Gastroesophageal sphincter (tissue), 4 donors: ENCODE measurements around the gene PTPRD. TPM values are rescaled to one million over a fixed set of nuclear protein-coding genes. Genes with fewer than 3 reads are reported as not detected.

ENCODE experiments used
- ATAC-seq: fragments of 150-250 bp; one replicate; pipeline ENCODE4 v1.9.1; 2016; ENCODE audit warnings: mild to moderate bottlenecking, moderate library complexity
- H3K27ac ChIP-seq, 4 donors: fragments of 200-600 bp; sonication (generic) in 3 of 4; 1 replicate in 3 of 4; 2 replicates in 1 of 4; pipeline ENCODE4 v1.5.1; 2016 to 2019
- H3K27me3 ChIP-seq: fragments of 200-600 bp; sonication (generic); one replicate; pipeline ENCODE4 v1.5.1; 2019
- H3K36me3 ChIP-seq, 2 donors: fragments of 200-600 bp; sonication (generic); one replicate each; pipeline ENCODE4 v1.5.1; 2019; ENCODE audit warnings: control low read depth in 1 of 2
- H3K4me1 ChIP-seq, 3 donors: fragments of 200-600 bp; sonication (generic); 1 replicate in 2 of 3; 2 replicates in 1 of 3; pipeline ENCODE4 v1.5.1; 2016 to 2019; ENCODE audit warnings: control low read depth in 2 of 3
- H3K4me3 ChIP-seq, 2 donors: fragments of 200-600 bp; sonication (generic); one replicate each; pipeline ENCODE4 v1.5.1; 2019; ENCODE audit warnings: mild to moderate bottlenecking in 1 of 2, moderate library complexity in 1 of 2
- H3K9me3 ChIP-seq, 3 donors: fragments of 200-600 bp; sonication (generic); one replicate each; pipeline ENCODE4 v1.5.1; 2017 to 2019; ENCODE audit warnings: control low read depth in 2 of 3
- EP300 ChIP-seq: sonication (generic); formaldehyde crosslinking; IDR thresholded peaks from one replicate; pipeline ENCODE4 v1.6.1; 2017; ENCODE audit warnings: antibody characterized with exemption, mild to moderate bottlenecking
- POLR2A ChIP-seq, 2 donors: fragments of 450-650 bp; IDR thresholded peaks; one replicate each; pipeline ENCODE4 v1.6.1; 2017; ENCODE audit warnings: antibody characterized with exemption in 2 of 2, mild to moderate bottlenecking in 2 of 2, moderate library complexity in 1 of 2
- POLR2AphosphoS5 ChIP-seq: sonication (generic); formaldehyde crosslinking; IDR thresholded peaks from one replicate; pipeline ENCODE4 v1.6.1; 2017; ENCODE audit warnings: antibody characterized with exemption
- WGBS, 2 donors: methylation state at CpG; one replicate each; pipeline ENCODE4 v1.1.5; 2018; ENCODE audit warnings: low coverage in 1 of 2; 5-methylcytosine and 5-hydroxymethylcytosine counted together
- total RNA-seq, 4 donors: library from RNA; depleted of rRNA; stranded (reverse); fragments of >200 nt; gene quantifications; one replicate each; pipeline ENCODE4 v1.1.0, GENCODE V29; 2016
- TF ChIP-seq, protein P1 (sequence below), 4 experiments: fragments of 200-600 bp in 2 of 4; fragments of 450-650 bp in 2 of 4; sonication (generic) in 1 of 4; IDR thresholded peaks; one replicate each; pipeline ENCODE4 v1.5.1; 2017 to 2019; ENCODE audit warnings: antibody characterized with exemption in 4 of 4, mild to moderate bottlenecking in 2 of 4, moderate library complexity in 2 of 4

The PTPRD gene
- total RNA-seq, 4 donors from 2014 or later = 3.5 to 53.9 (median 15.8) TPM

DNA sequence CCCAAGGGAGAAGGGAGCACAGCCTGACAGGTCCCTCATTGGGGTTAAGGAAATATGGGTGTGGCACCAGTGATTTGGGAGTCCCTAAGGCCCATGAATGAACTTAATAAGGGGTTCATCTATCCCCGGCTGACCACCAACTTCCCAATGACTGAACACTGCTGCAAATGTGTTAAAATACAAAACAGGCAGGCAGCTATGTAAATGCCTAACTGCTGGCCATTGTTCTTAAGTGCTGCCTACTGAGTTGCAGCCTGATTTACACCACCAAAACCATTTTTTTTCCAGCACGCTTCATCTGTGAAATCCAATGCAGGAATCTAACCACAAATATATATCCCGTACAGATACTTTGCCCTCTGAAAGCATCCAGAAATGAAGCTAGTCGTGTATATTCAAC lies 478.5 kb downstream of the PTPRD start:
- no peak for TF ChIP-seq EP300
- TF ChIP-seq, protein P1, sequence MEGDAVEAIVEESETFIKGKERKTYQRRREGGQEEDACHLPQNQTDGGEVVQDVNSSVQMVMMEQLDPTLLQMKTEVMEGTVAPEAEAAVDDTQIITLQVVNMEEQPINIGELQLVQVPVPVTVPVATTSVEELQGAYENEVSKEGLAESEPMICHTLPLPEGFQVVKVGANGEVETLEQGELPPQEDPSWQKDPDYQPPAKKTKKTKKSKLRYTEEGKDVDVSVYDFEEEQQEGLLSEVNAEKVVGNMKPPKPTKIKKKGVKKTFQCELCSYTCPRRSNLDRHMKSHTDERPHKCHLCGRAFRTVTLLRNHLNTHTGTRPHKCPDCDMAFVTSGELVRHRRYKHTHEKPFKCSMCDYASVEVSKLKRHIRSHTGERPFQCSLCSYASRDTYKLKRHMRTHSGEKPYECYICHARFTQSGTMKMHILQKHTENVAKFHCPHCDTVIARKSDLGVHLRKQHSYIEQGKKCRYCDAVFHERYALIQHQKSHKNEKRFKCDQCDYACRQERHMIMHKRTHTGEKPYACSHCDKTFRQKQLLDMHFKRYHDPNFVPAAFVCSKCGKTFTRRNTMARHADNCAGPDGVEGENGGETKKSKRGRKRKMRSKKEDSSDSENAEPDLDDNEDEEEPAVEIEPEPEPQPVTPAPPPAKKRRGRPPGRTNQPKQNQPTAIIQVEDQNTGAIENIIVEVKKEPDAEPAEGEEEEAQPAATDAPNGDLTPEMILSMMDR (IDR thresholded peaks at IDR 0.05) = no peak
- TF ChIP-seq POLR2A (IDR thresholded peaks at IDR 0.05) = no peak
- no peak for TF ChIP-seq POLR2AphosphoS5
- Histone ChIP-seq H3K27me3 (no peaks in the 10 kb centered on the region), H3K27ac (no peak overlapping the region), H3K4me3 (no peak overlapping the region), H3K36me3 (no peaks in the 10 kb centered on the region), H3K4me1 (no peaks in the 10 kb centered on the region), H3K9me3 (no peaks in the 10 kb centered on the region)
- no peak for ATAC-seq
- 83 to 89% methylated on average over 3 to 4 of the region's 4 CpGs for WGBS, 2 donors

GRCh38 chr9:10130061-10130675 lies 482.6 kb downstream of the PTPRD start:
- no peaks in the 10 kb centered on the region for H3K36me3 ChIP-seq
- WGBS, 2 donors = 48 to 56% methylated on average over 2 of the region's 2 CpGs
- H3K9me3 ChIP-seq = no peaks in the 10 kb centered on the region
- H3K27ac ChIP-seq = no peak overlapping the region
- ATAC-seq = no peak
- no peaks in the 10 kb centered on the region for H3K4me1 ChIP-seq
- H3K27me3 ChIP-seq = no peaks in the 10 kb centered on the region
- TF ChIP-seq, protein P1 (IDR thresholded peaks at IDR 0.05) = no peak
- TF ChIP-seq POLR2A (IDR thresholded peaks at IDR 0.05) = no peak
- no peak for TF ChIP-seq POLR2AphosphoS5
- TF ChIP-seq EP300 = no peak
- H3K4me3 ChIP-seq = no peak overlapping the region

- H3K4me3 ChIP-seq = no peak overlapping the region
- H3K4me1 ChIP-seq = no peaks in the 10 kb centered on the region
- WGBS, 2 donors = 92 to 100% methylated on average over 1 of the region's 1 CpG
- ATAC-seq = no peak
- TF ChIP-seq, protein P1 (IDR thresholded peaks at IDR 0.05) = no peak
- no peak for TF ChIP-seq EP300
- TF ChIP-seq POLR2A (IDR thresholded peaks at IDR 0.05) = no peak
- H3K9me3 ChIP-seq = no peaks in the 10 kb centered on the region
- no peak overlapping the region for H3K27ac ChIP-seq
- no peaks in the 10 kb centered on the region for H3K36me3 ChIP-seq
- H3K27me3 ChIP-seq = no peaks in the 10 kb centered on the region
Observed at GRCh38 chr9:10127867-10128266, 484.9 kb downstream of the PTPRD start.

- no peak overlapping the region for H3K4me3 ChIP-seq
- 45 to 47% methylated on average over 4 of the region's 4 CpGs for WGBS, 2 donors
- no peaks in the 10 kb centered on the region for H3K4me1 ChIP-seq
- no peaks in the 10 kb centered on the region for H3K27me3 ChIP-seq
- H3K27ac ChIP-seq = no peak overlapping the region
- ATAC-seq = no peak
- H3K9me3 ChIP-seq = no peaks in the 10 kb centered on the region
- H3K36me3 ChIP-seq = no peaks in the 10 kb centered on the region
- TF ChIP-seq POLR2AphosphoS5 (no peak), POLR2A (IDR thresholded peaks at IDR 0.05) (no peak), EP300 (no peak)
- TF ChIP-seq, protein P1 (IDR thresholded peaks at IDR 0.05) = no peak
Observed at GRCh38 chr9:10112798-10113197, 500.0 kb downstream of the PTPRD start.

DNA sequence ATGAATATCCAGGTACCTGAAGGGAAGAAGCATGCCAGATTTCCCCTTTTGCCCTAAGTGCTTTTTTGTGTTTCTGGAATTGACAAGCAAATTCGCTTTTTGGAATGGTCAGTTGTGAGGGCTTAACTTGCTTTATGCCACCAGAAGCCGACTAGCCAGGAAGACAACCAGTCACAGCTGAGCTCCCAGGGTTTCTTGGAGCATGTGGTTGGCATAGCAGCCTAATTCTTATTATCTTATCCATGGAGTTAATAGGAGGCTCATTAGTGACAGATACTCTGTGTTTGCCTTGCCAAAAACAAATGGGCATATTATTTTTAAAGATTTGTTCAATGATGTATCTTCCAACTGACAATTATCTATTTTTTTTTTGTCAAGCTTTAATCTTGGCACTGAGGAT lies 500.7 kb downstream of the PTPRD start:
- Histone ChIP-seq H3K4me1 (no peaks in the 10 kb centered on the region), H3K27ac (no peak overlapping the region), H3K9me3 (no peaks in the 10 kb centered on the region), H3K36me3 (no peaks in the 10 kb centered on the region), H3K4me3 (no peak overlapping the region), H3K27me3 (no peaks in the 10 kb centered on the region)
- 86% methylated on average over 2 of the region's 2 CpGs; no CpG with 5 or more reads in 1 of the 2 donors for WGBS, 2 donors
- TF ChIP-seq, protein P1 (IDR thresholded peaks at IDR 0.05) = no peak
- TF ChIP-seq EP300 = no peak
- TF ChIP-seq POLR2AphosphoS5 = no peak
- TF ChIP-seq POLR2A (IDR thresholded peaks at IDR 0.05) = no peak
- ATAC-seq = no peak
